Measurements from ENCODE around the gene TSPAN2. TPM values are rescaled to one million over a fixed set of nuclear protein-coding genes. Genes with fewer than 3 reads are reported as not detected.

TSPAN2 gene
- polyA plus RNA-seq, 2 of the 4 experiments (the other 2 are of a cell fraction): 1.7 to 2.7 TPM

DNA sequence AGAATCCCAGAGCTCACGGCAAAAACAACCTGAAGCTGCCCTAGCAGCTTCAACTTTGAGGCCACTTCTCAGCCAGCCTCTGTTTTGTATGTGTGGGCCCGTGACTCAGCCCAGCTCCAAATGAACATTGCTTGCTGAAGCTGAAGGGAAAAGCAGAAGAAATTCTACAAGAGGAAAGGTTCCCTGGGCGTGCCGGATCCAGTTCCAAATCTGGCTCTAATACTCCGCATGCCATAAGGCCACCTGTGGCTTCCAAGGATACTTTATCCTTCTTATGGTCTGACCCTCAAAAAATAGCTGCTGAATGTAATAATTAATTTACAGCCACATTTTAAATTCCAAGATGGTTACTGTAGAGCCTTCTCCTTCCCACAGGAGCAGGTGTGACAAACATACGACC, 24.3 kb downstream of the TSPAN2 start:
- no peaks in the 10 kb centered on the region for H3K9me3 ChIP-seq
- ATAC-seq: no peak
- H3K27ac ChIP-seq: no peak overlapping the region
- ChIA-PET CTCF (interaction anchor here (0.8 to 2.8 kb wide), 4 partner anchors 12 to 530 kb away, joined by 3 to 13 read pairs (median 4); no protein-coding TSS in a partner anchor), POLR2A (no interaction called here)
- H3K4me3 ChIP-seq: no peak overlapping the region
- no peak for TF ChIP-seq PHF8 (IDR thresholded peaks at IDR 0.05; ENCODE audit: borderline replicate concordance, low read depth)
- TF ChIP-seq, protein P1, sequence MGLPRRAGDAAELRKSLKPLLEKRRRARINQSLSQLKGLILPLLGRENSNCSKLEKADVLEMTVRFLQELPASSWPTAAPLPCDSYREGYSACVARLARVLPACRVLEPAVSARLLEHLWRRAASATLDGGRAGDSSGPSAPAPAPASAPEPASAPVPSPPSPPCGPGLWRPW (IDR thresholded peaks at IDR 0.05): no peak
- no peak for TF ChIP-seq CHD2 (IDR thresholded peaks at IDR 0.05; ENCODE audit: low read length, partially characterized antibody)
- TF ChIP-seq FOSL2 (IDR thresholded peaks at IDR 0.05): no peak
- no peak for TF ChIP-seq FOSL2 (CRISPR knock-in tag; IDR thresholded peaks at IDR 0.05)
- TF ChIP-seq, protein P2, sequence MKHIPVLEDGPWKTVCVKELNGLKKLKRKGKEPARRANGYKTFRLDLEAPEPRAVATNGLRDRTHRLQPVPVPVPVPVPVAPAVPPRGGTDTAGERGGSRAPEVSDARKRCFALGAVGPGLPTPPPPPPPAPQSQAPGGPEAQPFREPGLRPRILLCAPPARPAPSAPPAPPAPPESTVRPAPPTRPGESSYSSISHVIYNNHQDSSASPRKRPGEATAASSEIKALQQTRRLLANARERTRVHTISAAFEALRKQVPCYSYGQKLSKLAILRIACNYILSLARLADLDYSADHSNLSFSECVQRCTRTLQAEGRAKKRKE (CRISPR knock-in tag; IDR thresholded peaks at IDR 0.05; ENCODE audit: low read depth): no peak
- TF ChIP-seq ZNF302 (CRISPR knock-in tag; IDR thresholded peaks at IDR 0.05): no peak
- no peak for TF ChIP-seq RFX5 (IDR thresholded peaks at IDR 0.05)
- WGBS (ENCODE audit: missing lambda C conversion rate): 70% methylated on average over 6 of the region's 6 CpGs
- FAIRE-seq: no peak
- H3K4me1 ChIP-seq: no peaks in the 10 kb centered on the region
- DNase-seq (ENCODE audit: low read depth in 1 of 2, low spot score in 1 of 2): no peak
- no peak overlapping the region for H3K4me2 ChIP-seq

DNA sequence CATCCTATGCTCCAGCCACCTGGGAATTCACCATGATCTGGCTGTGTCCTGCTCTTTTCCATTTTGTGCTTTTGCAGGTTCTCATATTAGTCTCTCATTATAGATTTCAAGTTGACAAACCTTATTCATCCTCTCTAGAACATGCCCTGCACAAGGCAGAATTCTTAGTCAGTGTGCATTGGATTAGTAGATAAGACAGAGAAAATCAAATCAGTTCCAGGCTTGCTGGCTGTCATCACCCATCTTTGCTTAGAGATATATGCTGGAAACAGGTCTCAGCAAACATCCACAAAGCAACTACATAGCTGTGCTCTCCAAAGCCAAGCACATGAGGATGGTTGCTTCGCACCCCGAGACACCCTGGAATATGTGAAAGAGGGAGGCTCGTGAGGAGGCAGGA, 24.8 kb downstream of the TSPAN2 start:
- FAIRE-seq (no peak), DNase-seq (ENCODE audit: low read depth in 1 of 2, low spot score in 1 of 2) (no peak), ATAC-seq (no peak)
- H3K4me3 ChIP-seq: no peak overlapping the region
- 80% methylated on average over 1 of the region's 3 CpGs for WGBS (ENCODE audit: missing lambda C conversion rate)
- CTCF ChIA-PET: interaction anchor here (2.8 kb wide), 1 partner anchor 12 kb away, joined by 13 read pairs; no protein-coding TSS in a partner anchor
- no peak overlapping the region for H3K4me2 ChIP-seq
- TF ChIP-seq MAZ (IDR thresholded peaks at IDR 0.05; ENCODE audit: borderline replicate concordance, low read depth, low read length): no peak
- no peak for TF ChIP-seq RCOR1 (IDR thresholded peaks at IDR 0.05; ENCODE audit: low read depth, low read length)
- TF ChIP-seq NR3C1 (IDR thresholded peaks at IDR 0.05): no peak
- TF ChIP-seq SREBF2 (IDR thresholded peaks at IDR 0.05): no peak
- TF ChIP-seq RFX5 (IDR thresholded peaks at IDR 0.05): no peak
- no peak for TF ChIP-seq POLR2AphosphoS2 (conservative IDR thresholded peaks at IDR 0.05; ENCODE audit: low read length)
- TF ChIP-seq JUN (IDR thresholded peaks at IDR 0.05): no peak
- H3K27ac ChIP-seq: no peak overlapping the region
- POLR2A ChIA-PET: no interaction called here
- H3K9me3 ChIP-seq: no peaks in the 10 kb centered on the region
- H3K4me1 ChIP-seq: no peaks in the 10 kb centered on the region

DNA sequence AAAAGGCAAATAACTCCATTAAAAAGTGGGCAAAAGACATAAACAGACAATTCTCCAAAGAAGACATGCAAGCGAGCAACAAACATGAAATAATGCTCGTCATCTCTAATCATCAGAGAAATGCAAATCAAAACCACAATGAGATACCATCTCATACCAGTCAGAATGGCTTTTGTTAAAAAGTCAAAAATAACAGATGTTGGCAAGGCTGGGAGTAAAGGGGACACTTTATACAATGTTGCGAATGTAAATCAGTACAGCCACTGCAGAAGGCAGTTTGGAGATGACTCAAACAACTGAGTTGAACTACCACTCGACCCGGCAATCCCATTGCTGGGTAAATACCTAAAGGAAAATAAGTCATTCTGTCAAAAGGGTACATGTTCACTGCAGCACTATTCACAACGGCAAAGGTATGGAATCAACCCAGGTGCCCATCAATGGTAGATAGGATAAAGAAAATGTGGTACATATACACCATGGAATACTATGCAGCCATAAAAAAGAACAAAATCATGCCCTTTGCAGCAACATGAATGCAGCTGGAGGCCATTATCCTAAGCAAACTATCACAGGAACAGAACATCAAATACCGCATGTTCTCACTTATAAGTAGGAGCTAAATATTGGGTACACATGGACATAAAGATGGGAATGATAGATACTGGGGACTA, 25.9 kb downstream of the TSPAN2 start:
- Histone ChIP-seq H3K4me2 (no peak overlapping the region), H3K27ac (no peak overlapping the region), H3K4me3 (no peak overlapping the region), H3K9me3 (no peaks in the 10 kb centered on the region), H3K4me1 (no peaks in the 10 kb centered on the region)
- ATAC-seq (no peak), FAIRE-seq (no peak), DNase-seq (ENCODE audit: low read depth in 1 of 2, low spot score in 1 of 2) (no peak)
- CTCF ChIA-PET: interaction anchor here (2.8 kb wide), 1 partner anchor 11 kb away, joined by 13 read pairs; no protein-coding TSS in a partner anchor
- no peak for TF ChIP-seq RARB (CRISPR knock-in tag; IDR thresholded peaks at IDR 0.05)
- no peak for TF ChIP-seq CHD2 (IDR thresholded peaks at IDR 0.05; ENCODE audit: low read length, partially characterized antibody)
- no peak for TF ChIP-seq BHLHE40 (IDR thresholded peaks at IDR 0.05; ENCODE audit: low read depth, low read length)
- no peak for TF ChIP-seq PHF8 (IDR thresholded peaks at IDR 0.05; ENCODE audit: borderline replicate concordance, low read depth)
- TF ChIP-seq, protein P3, sequence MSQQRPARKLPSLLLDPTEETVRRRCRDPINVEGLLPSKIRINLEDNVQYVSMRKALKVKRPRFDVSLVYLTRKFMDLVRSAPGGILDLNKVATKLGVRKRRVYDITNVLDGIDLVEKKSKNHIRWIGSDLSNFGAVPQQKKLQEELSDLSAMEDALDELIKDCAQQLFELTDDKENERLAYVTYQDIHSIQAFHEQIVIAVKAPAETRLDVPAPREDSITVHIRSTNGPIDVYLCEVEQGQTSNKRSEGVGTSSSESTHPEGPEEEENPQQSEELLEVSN (IDR thresholded peaks at IDR 0.05; ENCODE audit: borderline replicate concordance, low read depth): no peak
- no peak for TF ChIP-seq EHF (CRISPR knock-in tag; IDR thresholded peaks at IDR 0.05)
- no peak for TF ChIP-seq HEYL (CRISPR knock-in tag; IDR thresholded peaks at IDR 0.05)
- no peak for TF ChIP-seq MAFK (IDR thresholded peaks at IDR 0.05; ENCODE audit: partially characterized antibody)
- no peak for TF ChIP-seq HOXA7 (CRISPR knock-in tag; IDR thresholded peaks at IDR 0.05)
- TF ChIP-seq RAD21 (conservative IDR thresholded peaks at IDR 0.05 in 1 of 2, IDR thresholded peaks at IDR 0.05 in 1 of 2): no peak
- WGBS (ENCODE audit: missing lambda C conversion rate): 80% methylated on average over 7 of the region's 7 CpGs
- POLR2A ChIA-PET: no interaction called here
